Measurements from ENCODE around the gene SH3TC2.
"Not testable (repeated sequence)": the region's sequence is repeated elsewhere in the genome, so short reads cannot be mapped to it uniquely, and the experiment has no call there.

Gene SH3TC2

GRCh38 chr5:149079883-149080282 lies 17.0 kb upstream of the SH3TC2 start:
- POLR2A ChIA-PET: no interaction called here
- CTCF ChIA-PET: interaction anchor here (0.6 to 1.0 kb wide), 3 partner anchors 35 to 349 kb away, joined by 4 read pairs; no protein-coding TSS in a partner anchor

GRCh38 chr5:149074071-149074470 lies 11.2 kb upstream of the SH3TC2 start:
- POLR2A ChIA-PET; H3K4me1 ChIP-seq (ENCODE audit: control insufficient read depth, insufficient read depth, low read length); H3K36me3 ChIP-seq (ENCODE audit: control insufficient read depth in 2 of 2, insufficient read depth in 1 of 2, low read length in 2 of 2); H3K9me3 ChIP-seq (ENCODE audit: control insufficient read depth, insufficient read depth, low read depth, low read length); H3K27ac ChIP-seq (ENCODE audit: extremely low read depth, low read depth, low read length); H3K4me3 ChIP-seq (ENCODE audit: low read depth, low read length): not testable (repeated sequence)
- CTCF ChIA-PET: interaction anchor here (1.2 kb wide), 1 partner anchor 343 kb away, joined by 3 read pairs; no protein-coding TSS in a partner anchor

More at GRCh38 chr5:149079883-149080282, 17.0 kb upstream of the SH3TC2 start:
- H3K36me3 ChIP-seq (ENCODE audit: control insufficient read depth in 2 of 2, insufficient read depth in 1 of 2, low read length in 2 of 2): no peaks in the 10 kb centered on the region
- H3K27ac ChIP-seq (ENCODE audit: extremely low read depth, low read depth, low read length): no peak overlapping the region
- no peak overlapping the region for H3K4me3 ChIP-seq (ENCODE audit: low read depth, low read length)
- no peaks in the 10 kb centered on the region for H3K4me1 ChIP-seq (ENCODE audit: control insufficient read depth, insufficient read depth, low read length)
- no peaks in the 10 kb centered on the region for H3K9me3 ChIP-seq (ENCODE audit: control insufficient read depth, insufficient read depth, low read depth, low read length)
- TF ChIP-seq ZBTB11 (tag by site-specific recombination; conservative IDR thresholded peaks at IDR 0.05; ENCODE audit: low read depth) (no peak), ZNF114 (tag by site-specific recombination; IDR thresholded peaks at IDR 0.05) (no peak), INSM2 (tag by site-specific recombination; IDR thresholded peaks at IDR 0.05) (no peak), ZNF280D (tag by site-specific recombination; IDR thresholded peaks at IDR 0.05) (no peak), ZNF626 (tag by site-specific recombination; IDR thresholded peaks at IDR 0.05) (no peak), ZNF350 (tag by site-specific recombination; IDR thresholded peaks at IDR 0.05) (no peak)

- Histone ChIP-seq H3K9me3 (ENCODE audit: control insufficient read depth, insufficient read depth, low read depth, low read length) (no peaks in the 10 kb centered on the region), H3K36me3 (ENCODE audit: control insufficient read depth in 2 of 2, insufficient read depth in 1 of 2, low read length in 2 of 2) (no peaks in the 10 kb centered on the region), H3K4me3 (ENCODE audit: low read depth, low read length) (no peak overlapping the region), H3K4me1 (ENCODE audit: control insufficient read depth, insufficient read depth, low read length) (no peaks in the 10 kb centered on the region), H3K27ac (ENCODE audit: extremely low read depth, low read depth, low read length) (no peak overlapping the region)
- no peak for TF ChIP-seq ZNF544 (tag by site-specific recombination; IDR thresholded peaks at IDR 0.05)
- no peak for TF ChIP-seq SCRT1 (tag by site-specific recombination; IDR thresholded peaks at IDR 0.05; ENCODE audit: borderline replicate concordance)
- TF ChIP-seq ZNF423 (tag by site-specific recombination; IDR thresholded peaks at IDR 0.05): no peak
- TF ChIP-seq KLF16 (tag by site-specific recombination; IDR thresholded peaks at IDR 0.05): no peak
- TF ChIP-seq TRIM28 (IDR thresholded peaks at IDR 0.05; ENCODE audit: borderline replicate concordance, low read length): no peak
- TF ChIP-seq ZNF24 (tag by site-specific recombination; IDR thresholded peaks at IDR 0.05): no peak
- TF ChIP-seq ZNF354C (tag by site-specific recombination; IDR thresholded peaks at IDR 0.05; ENCODE audit: borderline replicate concordance, low read depth): no peak
- no peak for TF ChIP-seq ZNF555 (tag by site-specific recombination; conservative IDR thresholded peaks at IDR 0.05)
- no peak for TF ChIP-seq ZNF202 (tag by site-specific recombination; IDR thresholded peaks at IDR 0.05; ENCODE audit: borderline replicate concordance)
- no peak for TF ChIP-seq PRDM2 (tag by site-specific recombination; IDR thresholded peaks at IDR 0.05; ENCODE audit: borderline replicate concordance)
- TF ChIP-seq ZNF626 (tag by site-specific recombination; IDR thresholded peaks at IDR 0.05): no peak
- TF ChIP-seq ZNF76 (tag by site-specific recombination; IDR thresholded peaks at IDR 0.05; ENCODE audit: borderline replicate concordance, low read depth): no peak
- ChIA-PET POLR2A (no interaction called here), CTCF (interaction anchor here (0.6 to 1.2 kb wide), 2 partner anchors 56 to 342 kb away, joined by 3 read pairs; no protein-coding TSS in a partner anchor)
Observed at GRCh38 chr5:149073213-149073612, 10.4 kb upstream of the SH3TC2 start.

Measured in HEK293 (cell line).